NCI-H1105 treated with DMSO at 0.1 percent for 48 hours (cell line): Measurements from ENCODE around the gene CNDP1.
A peak's percentile ranks its signal among the peaks of the same experiment; 100 is the strongest.
"Not testable (repeated sequence)": the region's sequence is repeated elsewhere in the genome, so short reads cannot be mapped to it uniquely, and the experiment has no call there.

Experiments used
- DNase-seq: peaks from one replicate; lab custom pipeline; 2025; lab: John Stamatoyannopoulos, UW

Gene CNDP1

GRCh38 chr18:74534150-74534969, at the start of gene CNDP1:
TSS of gene CNDP1 (plus strand) at chr18:74534500. CDS start at chr18:74534668, 168 bp downstream.
- DNase-seq = no peak

- no peak for DNase-seq
Observed at GRCh38 chr18:74486119-74486849, 48.0 kb upstream of the CNDP1 start.

GRCh38 chr18:74488354-74488753, 45.9 kb upstream of the CNDP1 start:
- DNase-seq = no peak

- no peak for DNase-seq
Observed at GRCh38 chr18:74488864-74489263, 45.4 kb upstream of the CNDP1 start.

- no peak for DNase-seq
Observed at GRCh38 chr18:74489676-74490075, 44.6 kb upstream of the CNDP1 start.

- no peak for DNase-seq
Observed at GRCh38 chr18:74492259-74492658, 42.0 kb upstream of the CNDP1 start.

- DNase-seq = peak; percentile 13
Observed at GRCh38 chr18:74493689-74494088, 40.6 kb upstream of the CNDP1 start.

GRCh38 chr18:74494514-74494913, 39.8 kb upstream of the CNDP1 start:
- no peak for DNase-seq

- peak; percentile 98 for DNase-seq
Observed at GRCh38 chr18:74495581-74496507, 38.5 kb upstream of the CNDP1 start, which contains the start of gene CNDP2. TSS of gene CNDP2 (plus strand) at chr18:74496363. CDS start at chr18:74499974, 3,611 bp downstream.

- DNase-seq = peak; percentile 24
Observed at GRCh38 chr18:74496508-74497323, 37.6 kb upstream of the CNDP1 start.

- DNase-seq = no peak
Observed at GRCh38 chr18:74497324-74497676, 37.0 kb upstream of the CNDP1 start.

- DNase-seq = no peak
Observed at GRCh38 chr18:74497778-74498177, 36.5 kb upstream of the CNDP1 start.

GRCh38 chr18:74498712-74499627, 35.3 kb upstream of the CNDP1 start:
- DNase-seq = no peak

GRCh38 chr18:74499633-74500032, 34.7 kb upstream of the CNDP1 start:
- DNase-seq = no peak

- DNase-seq = no peak
Observed at GRCh38 chr18:74500372-74500771, 33.9 kb upstream of the CNDP1 start.

GRCh38 chr18:74500774-74501173, 33.5 kb upstream of the CNDP1 start:
- DNase-seq = not testable (repeated sequence)

- DNase-seq = no peak
Observed at GRCh38 chr18:74501386-74501785, 32.9 kb upstream of the CNDP1 start.

- no peak for DNase-seq
Observed at GRCh38 chr18:74503137-74503536, 31.2 kb upstream of the CNDP1 start.

GRCh38 chr18:74505776-74506175, 28.5 kb upstream of the CNDP1 start:
- no peak for DNase-seq

GRCh38 chr18:74506448-74507084, 27.7 kb upstream of the CNDP1 start:
- no peak for DNase-seq
